TTC549 (cell line): ENCODE results near the gene WWC2.
"Not testable (repeated sequence)": the region's sequence is repeated elsewhere in the genome, so short reads cannot be mapped to it uniquely, and the experiment has no call there.

ENCODE experiments used
- FAIRE-seq: peaks from 2 replicates; lab custom pipeline; 2012; peaks lifted over from hg19 to GRCh38; lab: Jason Lieb, UNC

WWC2 gene

GRCh38 chr4:183172881-183173280, 73.8 kb downstream of the WWC2 start:
- FAIRE-seq, result no peak

- FAIRE-seq, result no peak
These were observed 74.8 kb downstream of the WWC2 start for GRCh38 chr4:183173580-183174526.

GRCh38 chr4:183175631-183176232, 76.7 kb downstream of the WWC2 start:
- no peak for FAIRE-seq

GRCh38 chr4:183177001-183177400, 77.9 kb downstream of the WWC2 start:
- no peak for FAIRE-seq

- no peak for FAIRE-seq
These were observed 79.1 kb downstream of the WWC2 start for GRCh38 chr4:183178201-183178600.

GRCh38 chr4:183180096-183180495, 81.0 kb downstream of the WWC2 start:
- no peak for FAIRE-seq

GRCh38 chr4:183180621-183181020, 81.6 kb downstream of the WWC2 start:
- no peak for FAIRE-seq

- FAIRE-seq, result no peak
These were observed 82.0 kb downstream of the WWC2 start for GRCh38 chr4:183181081-183181480.

- FAIRE-seq, result no peak
These were observed 84.0 kb downstream of the WWC2 start for GRCh38 chr4:183182873-183183725.

- FAIRE-seq, result no peak
These were observed 85.0 kb downstream of the WWC2 start for GRCh38 chr4:183183906-183184535.

- FAIRE-seq, result no peak
These were observed 86.0 kb downstream of the WWC2 start for GRCh38 chr4:183185018-183185417.

- no peak for FAIRE-seq
These were observed 86.5 kb downstream of the WWC2 start for GRCh38 chr4:183185559-183185958.

GRCh38 chr4:183186813-183187212, 87.8 kb downstream of the WWC2 start:
- no peak for FAIRE-seq

GRCh38 chr4:183190900-183191527, 92.0 kb downstream of the WWC2 start:
- no peak for FAIRE-seq

GRCh38 chr4:183191630-183192029, 92.6 kb downstream of the WWC2 start:
- FAIRE-seq, result no peak

GRCh38 chr4:183192571-183192970, 93.5 kb downstream of the WWC2 start:
- FAIRE-seq, result no peak

- not testable (repeated sequence) for FAIRE-seq
These were observed 94.8 kb downstream of the WWC2 start for GRCh38 chr4:183193730-183194338.

GRCh38 chr4:183195534-183195933, 96.5 kb downstream of the WWC2 start:
- FAIRE-seq, result no peak

GRCh38 chr4:183197140-183197539, 98.1 kb downstream of the WWC2 start:
- FAIRE-seq, result no peak

GRCh38 chr4:183200453-183200852, 101.4 kb downstream of the WWC2 start:
- no peak for FAIRE-seq

- FAIRE-seq, result no peak
These were observed 102.3 kb downstream of the WWC2 start for GRCh38 chr4:183201331-183201730.
